HepG2 (cell line): ENCODE data around the gene ZBTB4. TPM values are rescaled to one million over a fixed set of nuclear protein-coding genes. Genes with fewer than 3 reads are reported as not detected.
A peak's percentile ranks its signal among the peaks of the same experiment; 100 is the strongest.

Experiments
- ARNT2 ChIP-seq: sonication (generic); formaldehyde crosslinking; IDR thresholded peaks from 2 replicates; pipeline ENCODE4 v1.8.0; 2022; ENCODE audit warnings: mild to moderate bottlenecking, low read depth, missing genetic modification reagents, moderate library complexity
- CREM ChIP-seq, 2 experiments: sonication (generic) in 1 of 2; formaldehyde crosslinking in 1 of 2; IDR thresholded peaks; 2 replicates each; pipeline versions ENCODE4 v1.4.0 to v1.6.1; 2016 to 2020; ENCODE audit warnings: antibody characterized with exemption in 1 of 2, mild to moderate bottlenecking in 1 of 2, missing genetic modification reagents in 1 of 2
- MEIS1 ChIP-seq: sonication (generic); formaldehyde crosslinking; IDR thresholded peaks from 2 replicates; pipeline ENCODE4 v1.9.0; 2021; ENCODE audit warnings: mild to moderate bottlenecking, missing genetic modification reagents, moderate library complexity, borderline replicate concordance
- PBX3 ChIP-seq: sonication (generic); formaldehyde crosslinking; IDR thresholded peaks from 2 replicates; pipeline ENCODE4 v1.8.1; 2023; ENCODE audit warnings: missing genetic modification reagents, inconsistent platforms, borderline replicate concordance
- RCOR2 ChIP-seq: IDR thresholded peaks from 2 replicates; pipeline ENCODE4 v1.6.1; 2016; ENCODE audit warnings: missing biosample characterization, missing genetic modification reagents
- REL ChIP-seq: sonication (generic); formaldehyde crosslinking; conservative IDR thresholded peaks from 2 replicates; pipeline ENCODE4 v1.8.0; 2022; ENCODE audit warnings: mild to moderate bottlenecking, missing genetic modification reagents, moderate library complexity
- SMAD3 ChIP-seq: sonication (generic); formaldehyde crosslinking; IDR thresholded peaks from 2 replicates; pipeline ENCODE4 v1.4.0; 2020; ENCODE audit warnings: missing genetic modification reagents
- SSRP1 ChIP-seq: IDR thresholded peaks from 2 replicates; pipeline ENCODE4 v1.6.1; 2016; ENCODE audit warnings: control low read depth
- ZBTB10 ChIP-seq: sonication (generic); formaldehyde crosslinking; IDR thresholded peaks from 2 replicates; pipeline ENCODE4 v1.4.0; 2020; ENCODE audit warnings: missing genetic modification reagents, borderline replicate concordance
- ZBTB33 ChIP-seq: sonication (generic); formaldehyde crosslinking; IDR thresholded peaks from 2 replicates; pipeline ENCODE4 v1.4.0; 2020; ENCODE audit warnings: missing genetic modification reagents
- ZKSCAN5 ChIP-seq: sonication (generic); formaldehyde crosslinking; IDR thresholded peaks from 2 replicates; pipeline ENCODE4 v1.5.1; 2020; ENCODE audit warnings: mild to moderate bottlenecking, missing genetic modification reagents
- ZNF326 ChIP-seq: sonication (generic); formaldehyde crosslinking; IDR thresholded peaks from 2 replicates; pipeline ENCODE4 v1.4.0; 2020; ENCODE audit warnings: missing genetic modification reagents, borderline replicate concordance
- ZNF44 ChIP-seq: sonication (generic); formaldehyde crosslinking; IDR thresholded peaks from 2 replicates; pipeline ENCODE4 v1.5.1; 2020; ENCODE audit warnings: mild to moderate bottlenecking, missing genetic modification reagents
- ZNF484 ChIP-seq: sonication (generic); formaldehyde crosslinking; IDR thresholded peaks from 2 replicates; pipeline ENCODE4 v1.5.1; 2020; ENCODE audit warnings: mild to moderate bottlenecking, low read depth, missing genetic modification reagents, borderline replicate concordance
- ZNF775 ChIP-seq: sonication (generic); formaldehyde crosslinking; IDR thresholded peaks from 2 replicates; pipeline ENCODE4 v1.4.0; 2020; ENCODE audit warnings: missing genetic modification reagents, mild to moderate bottlenecking, moderate library complexity, borderline replicate concordance
- ZNF841 ChIP-seq: sonication (generic); formaldehyde crosslinking; IDR thresholded peaks from 2 replicates; pipeline ENCODE4 v1.8.1; 2023; ENCODE audit warnings: missing genetic modification reagents, borderline replicate concordance
- polyA plus RNA-seq, 8 experiments: library from polyadenylated mRNA; depleted of rRNA in 3 of 8; stranded (reverse) in 7 of 8; unstranded in 1 of 8; fragments of >200 nt; fragmentation: Illumina TruSeq in 4 of 8; extraction: Trizol in 4 of 8; gene quantifications; 2 replicates each; pipeline versions ENCODE4 v1.2.1 to v1.2.3, GENCODE V29; 2011 to 2016; ENCODE audit warnings: low read depth in 4 of 8, missing spikeins in 1 of 8, mixed read lengths in 1 of 8; ENCODE audit not compliant: insufficient read depth in 1 of 8
- total RNA-seq, 5 experiments: library from RNA; depleted of rRNA; stranded (reverse); fragments of >200 nt; fragmentation: Illumina TruSeq; extraction: Trizol; gene quantifications; 2 replicates each; pipeline ENCODE4 v1.2.3, GENCODE V29; 2016; ENCODE audit warnings: low read depth in 1 of 5
- TF ChIP-seq, protein P1 (sequence below): sonication (generic); formaldehyde crosslinking; IDR thresholded peaks from 2 replicates; pipeline ENCODE4 v1.4.0; 2020; ENCODE audit warnings: low read depth, missing genetic modification reagents

The ZBTB4 gene
- total and polyA plus RNA-seq, 2 of the 13 experiments (the other 11 are each of a cell fraction or from before 2014, with no cell fraction given), result 4.3 to 7.4 TPM

DNA sequence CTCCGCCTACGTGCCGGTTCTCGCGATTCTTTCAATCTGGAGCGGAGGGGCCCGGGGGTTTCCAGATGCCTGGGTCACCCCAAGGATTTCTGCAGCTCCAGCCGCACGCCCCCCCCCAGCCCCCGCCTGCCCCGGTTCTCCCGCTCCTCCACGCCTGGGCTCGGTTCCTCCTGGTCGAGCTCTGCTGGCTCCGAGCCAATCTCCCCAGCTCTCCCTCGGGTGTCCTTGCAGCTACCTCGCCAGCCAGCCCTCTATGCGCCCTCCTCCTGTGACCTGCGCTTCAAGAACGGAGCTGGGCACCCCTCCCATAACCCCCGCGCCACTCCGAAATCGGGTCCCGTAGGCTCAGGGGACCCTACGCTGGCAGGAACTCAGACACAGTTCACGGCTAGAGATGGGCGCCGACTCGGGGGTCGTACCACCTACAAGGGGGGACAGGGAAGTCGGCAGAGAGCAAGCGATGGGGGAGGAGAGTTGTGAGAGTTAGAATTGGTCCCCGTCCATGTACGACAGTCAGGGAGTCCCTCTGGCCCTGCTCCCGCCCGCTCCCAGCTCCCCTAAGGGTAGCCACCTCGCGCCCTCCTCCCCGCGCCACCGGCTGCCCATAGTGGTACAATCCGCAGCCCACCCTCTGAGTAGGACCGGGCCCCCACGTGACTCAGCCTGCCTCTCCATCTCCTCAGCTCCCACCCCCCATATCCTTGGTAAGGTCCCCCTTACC lies 39.2 kb downstream of the ZBTB4 start (continued):
- TF ChIP-seq ZBTB33, result peak; percentile 71
- TF ChIP-seq, protein P1, sequence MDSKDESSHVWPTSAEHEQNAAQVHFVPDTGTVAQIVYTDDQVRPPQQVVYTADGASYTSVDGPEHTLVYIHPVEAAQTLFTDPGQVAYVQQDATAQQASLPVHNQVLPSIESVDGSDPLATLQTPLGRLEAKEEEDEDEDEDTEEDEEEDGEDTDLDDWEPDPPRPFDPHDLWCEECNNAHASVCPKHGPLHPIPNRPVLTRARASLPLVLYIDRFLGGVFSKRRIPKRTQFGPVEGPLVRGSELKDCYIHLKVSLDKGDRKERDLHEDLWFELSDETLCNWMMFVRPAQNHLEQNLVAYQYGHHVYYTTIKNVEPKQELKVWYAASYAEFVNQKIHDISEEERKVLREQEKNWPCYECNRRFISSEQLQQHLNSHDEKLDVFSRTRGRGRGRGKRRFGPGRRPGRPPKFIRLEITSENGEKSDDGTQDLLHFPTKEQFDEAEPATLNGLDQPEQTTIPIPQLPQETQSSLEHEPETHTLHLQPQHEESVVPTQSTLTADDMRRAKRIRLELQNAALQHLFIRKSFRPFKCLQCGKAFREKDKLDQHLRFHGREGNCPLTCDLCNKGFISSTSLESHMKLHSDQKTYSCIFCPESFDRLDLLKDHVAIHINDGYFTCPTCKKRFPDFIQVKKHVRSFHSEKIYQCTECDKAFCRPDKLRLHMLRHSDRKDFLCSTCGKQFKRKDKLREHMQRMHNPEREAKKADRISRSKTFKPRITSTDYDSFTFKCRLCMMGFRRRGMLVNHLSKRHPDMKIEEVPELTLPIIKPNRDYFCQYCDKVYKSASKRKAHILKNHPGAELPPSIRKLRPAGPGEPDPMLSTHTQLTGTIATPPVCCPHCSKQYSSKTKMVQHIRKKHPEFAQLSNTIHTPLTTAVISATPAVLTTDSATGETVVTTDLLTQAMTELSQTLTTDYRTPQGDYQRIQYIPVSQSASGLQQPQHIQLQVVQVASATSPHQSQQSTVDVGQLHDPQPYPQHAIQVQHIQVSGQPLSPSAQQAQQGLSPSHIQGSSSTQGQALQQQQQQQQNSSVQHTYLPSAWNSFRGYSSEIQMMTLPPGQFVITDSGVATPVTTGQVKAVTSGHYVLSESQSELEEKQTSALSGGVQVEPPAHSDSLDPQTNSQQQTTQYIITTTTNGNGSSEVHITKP, result peak; percentile 98
- TF ChIP-seq MEIS1, result no peak
- no peak for TF ChIP-seq ARNT2
- no peak for TF ChIP-seq ZNF44 (CRISPR knock-in tag)
- TF ChIP-seq SMAD3, result no peak
- TF ChIP-seq SSRP1 (CRISPR knock-in tag), result no peak
- TF ChIP-seq ZNF484 (CRISPR knock-in tag), result no peak
- TF ChIP-seq ZNF841, result no peak
- TF ChIP-seq PBX3 (CRISPR knock-in tag), result no peak
- no peak; the same call in 1 of the 2 replicates for TF ChIP-seq ZBTB10
- TF ChIP-seq REL (CRISPR knock-in tag), result no peak
- TF ChIP-seq RCOR2 (CRISPR knock-in tag), result no peak
- no peak for TF ChIP-seq ZNF326 (CRISPR knock-in tag)
- TF ChIP-seq CREM (IDR thresholded peaks at IDR 0.05), result no peak
- TF ChIP-seq CREM (CRISPR knock-in tag; IDR thresholded peaks at IDR 0.05), result no peak
- no peak for TF ChIP-seq ZKSCAN5 (CRISPR knock-in tag)
- no peak for TF ChIP-seq ZNF775
